Upper lobe of right lung (tissue), 1 donor: ENCODE measurements around the gene DUSP11. TPM values are rescaled to one million over a fixed set of nuclear protein-coding genes. Genes with fewer than 3 reads are reported as not detected.
A peak's percentile ranks its signal among the peaks of the same experiment; 100 is the strongest.

Experiments used
- ATAC-seq: fragments of 200-7000 bp; cut with Tn5 transposase; one replicate; pipeline ENCODE4 v1.9.1; 2020; ENCODE audit warnings: mild to moderate bottlenecking, moderate library complexity
- DNase-seq: peaks from one replicate; pipeline ENCODE4 v3.0.0-alpha.2; 2020
- H3K27ac ChIP-seq: fragments of 200-600 bp; one replicate; pipeline ENCODE4 v1.8.0; 2022
- H3K27me3 ChIP-seq: fragments of 200-600 bp; one replicate; pipeline ENCODE4 v1.8.0; 2022; ENCODE audit warnings: mild to moderate bottlenecking
- H3K36me3 ChIP-seq: fragments of 200-600 bp; one replicate; pipeline ENCODE4 v1.8.0; 2022
- H3K4me1 ChIP-seq: fragments of 200-600 bp; one replicate; pipeline ENCODE4 v1.8.0; 2022
- H3K4me3 ChIP-seq: fragments of 200-600 bp; one replicate; pipeline ENCODE4 v1.8.0; 2022; ENCODE audit warnings: mild to moderate bottlenecking
- H3K9me3 ChIP-seq: fragments of 200-600 bp; one replicate; pipeline ENCODE4 v1.8.0; 2022
- intact Hi-C: fragments of 100-400 bp; cut with DNase I; formaldehyde crosslinking; loops from one replicate; pipeline ENCODE4 v1.11.0; 2022
- total RNA-seq: library from RNA; stranded (reverse); fragmentation: NEBNext Ultra II Directional; extraction: Animal tissue kit (Norgen Biotek cat#: 25700); gene quantifications from one replicate; pipeline ENCODE4 v1.2.1, GENCODE V29; 2021
- TF ChIP-seq, protein P1 (sequence below): fragments of 200-600 bp; IDR thresholded peaks from one replicate; pipeline ENCODE4 v1.8.0; 2022; ENCODE audit warnings: antibody characterized with exemption
- donor health status: DM: no; HTN: yes; CAD: no; lungs with severe emphysema.

DUSP11 gene
- total RNA-seq, 1 donor from 2014 or later: 17.9 TPM

DNA sequence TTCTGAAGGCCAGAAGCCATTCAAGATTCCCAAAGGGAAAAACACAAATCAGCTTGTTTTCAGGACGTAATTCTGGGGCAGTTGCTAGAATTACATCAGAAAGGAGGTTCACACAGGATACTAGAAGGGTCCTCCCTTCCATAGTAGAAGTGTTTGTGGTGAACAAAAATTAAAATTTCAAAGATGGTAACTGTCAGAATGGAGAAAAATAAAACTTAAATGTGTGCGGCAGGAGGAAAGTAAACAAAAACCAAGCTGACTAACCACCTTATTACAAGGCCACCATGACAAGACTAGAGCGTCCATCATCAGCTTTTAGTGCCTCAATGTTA, 33.1 kb downstream of the DUSP11 start:
- intact Hi-C loops: no loop called here

DNA sequence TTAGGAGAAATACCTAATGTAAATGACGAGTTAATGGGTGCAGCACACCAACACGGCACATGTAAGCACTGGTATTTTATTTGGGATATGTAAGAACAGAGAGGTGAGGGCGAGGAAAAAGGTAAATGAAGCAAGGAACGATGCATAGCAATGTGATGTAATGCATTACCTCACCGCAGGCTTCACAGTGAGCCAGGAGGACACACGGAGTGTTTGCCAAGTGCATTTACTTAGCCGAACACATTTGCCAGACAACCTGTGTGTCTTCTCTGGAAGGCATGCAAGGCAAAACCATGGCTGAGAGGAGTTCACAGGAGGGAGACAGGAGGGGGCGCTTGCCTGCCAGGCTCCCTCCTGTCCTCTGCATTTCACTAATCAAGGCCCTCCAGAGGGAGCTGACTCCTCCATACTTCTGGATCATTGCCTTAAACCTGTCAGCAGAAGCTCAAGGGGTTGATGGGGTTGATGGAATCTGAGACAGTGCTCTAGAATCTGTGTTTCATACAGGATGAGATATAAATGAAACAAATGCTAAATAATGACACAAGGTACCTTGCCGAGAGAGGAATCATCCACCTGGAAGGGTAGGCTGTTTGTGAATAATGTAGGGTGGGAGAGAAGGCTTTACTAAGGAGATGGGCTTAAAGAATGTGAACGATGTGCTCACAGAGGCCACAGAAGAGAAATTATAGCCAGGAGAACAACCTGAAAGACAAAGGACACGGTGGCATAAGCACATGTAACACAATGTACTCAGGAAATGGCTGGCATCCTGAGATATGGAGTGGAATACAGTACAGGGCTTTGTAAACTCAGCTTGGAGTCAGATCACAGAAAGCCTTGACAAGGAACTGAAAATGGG, 33.7 kb downstream of the DUSP11 start:
- no peaks in the 10 kb centered on the region for H3K4me1 ChIP-seq
- DNase-seq: no peak
- intact Hi-C loops: no loop called here
- peak; percentile 37 for ATAC-seq
- H3K36me3 ChIP-seq: peaks cover 33% of the 10 kb centered on the region
- no peaks in the 10 kb centered on the region for H3K27me3 ChIP-seq
- TF ChIP-seq, protein P1, sequence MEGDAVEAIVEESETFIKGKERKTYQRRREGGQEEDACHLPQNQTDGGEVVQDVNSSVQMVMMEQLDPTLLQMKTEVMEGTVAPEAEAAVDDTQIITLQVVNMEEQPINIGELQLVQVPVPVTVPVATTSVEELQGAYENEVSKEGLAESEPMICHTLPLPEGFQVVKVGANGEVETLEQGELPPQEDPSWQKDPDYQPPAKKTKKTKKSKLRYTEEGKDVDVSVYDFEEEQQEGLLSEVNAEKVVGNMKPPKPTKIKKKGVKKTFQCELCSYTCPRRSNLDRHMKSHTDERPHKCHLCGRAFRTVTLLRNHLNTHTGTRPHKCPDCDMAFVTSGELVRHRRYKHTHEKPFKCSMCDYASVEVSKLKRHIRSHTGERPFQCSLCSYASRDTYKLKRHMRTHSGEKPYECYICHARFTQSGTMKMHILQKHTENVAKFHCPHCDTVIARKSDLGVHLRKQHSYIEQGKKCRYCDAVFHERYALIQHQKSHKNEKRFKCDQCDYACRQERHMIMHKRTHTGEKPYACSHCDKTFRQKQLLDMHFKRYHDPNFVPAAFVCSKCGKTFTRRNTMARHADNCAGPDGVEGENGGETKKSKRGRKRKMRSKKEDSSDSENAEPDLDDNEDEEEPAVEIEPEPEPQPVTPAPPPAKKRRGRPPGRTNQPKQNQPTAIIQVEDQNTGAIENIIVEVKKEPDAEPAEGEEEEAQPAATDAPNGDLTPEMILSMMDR: no peak
- no peaks in the 10 kb centered on the region for H3K9me3 ChIP-seq
- peak overlapping the region; percentile 55 for H3K27ac ChIP-seq
- no peak overlapping the region for H3K4me3 ChIP-seq

More for the DNA sequence above, 33.1 kb downstream of the DUSP11 start:
- Histone ChIP-seq H3K4me3 (no peak overlapping the region), H3K27me3 (no peaks in the 10 kb centered on the region), H3K27ac (peak overlapping the region; percentile 55), H3K36me3 (peaks cover 36% of the 10 kb centered on the region), H3K4me1 (no peaks in the 10 kb centered on the region), H3K9me3 (no peaks in the 10 kb centered on the region)
- TF ChIP-seq, protein P1: no peak
- no peak for DNase-seq
- ATAC-seq: no peak

DNA sequence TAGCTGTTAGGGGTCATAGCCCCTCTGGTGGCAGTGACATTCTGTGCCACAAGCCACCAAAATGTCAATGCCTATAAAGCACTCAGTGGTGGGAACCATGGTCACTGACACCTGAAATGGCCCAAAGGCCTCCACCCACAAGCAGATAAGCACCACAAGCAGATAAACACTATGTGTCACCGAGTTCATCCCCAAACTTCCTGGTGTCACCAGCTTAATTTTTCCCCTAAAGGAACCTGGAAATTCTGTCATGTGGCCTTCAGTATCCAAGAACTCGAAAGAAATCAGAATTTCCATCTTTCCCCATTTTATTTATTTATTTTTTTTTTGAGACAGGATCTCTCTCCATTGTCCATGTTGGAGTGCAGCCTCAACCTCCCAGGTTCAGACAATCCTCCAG, 39.1 kb downstream of the DUSP11 start:
- H3K9me3 ChIP-seq: no peaks in the 10 kb centered on the region
- peaks cover 13% of the 10 kb centered on the region for H3K4me1 ChIP-seq
- peaks cover 13% of the 10 kb centered on the region for H3K36me3 ChIP-seq
- ATAC-seq (no peak), DNase-seq (no peak)
- H3K27me3 ChIP-seq: no peaks in the 10 kb centered on the region
- TF ChIP-seq, protein P1: no peak
- H3K27ac ChIP-seq: no peak overlapping the region
- intact Hi-C loops: no loop called here
- no peak overlapping the region for H3K4me3 ChIP-seq

DNA sequence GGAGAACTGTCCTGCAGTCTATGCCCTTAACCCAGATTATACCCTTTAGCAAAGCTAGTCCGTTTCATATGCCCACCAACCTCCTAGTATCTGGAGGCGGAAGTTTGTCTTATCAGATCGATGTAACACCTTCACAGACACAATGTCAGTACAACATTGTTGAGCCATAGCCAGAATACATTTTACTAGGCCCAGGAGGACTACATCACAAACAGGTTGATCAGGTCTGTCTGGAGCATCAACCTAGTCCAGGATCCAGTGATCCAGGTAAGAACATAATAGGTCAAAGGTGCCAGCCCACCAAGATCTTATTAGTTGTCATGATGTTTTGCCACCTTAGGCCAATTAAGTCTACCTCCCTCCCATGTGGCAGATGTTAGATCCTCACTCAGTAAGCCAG, 40.8 kb downstream of the DUSP11 start:
- Histone ChIP-seq H3K36me3 (peaks cover 10% of the 10 kb centered on the region), H3K27me3 (no peaks in the 10 kb centered on the region), H3K4me1 (peaks cover 14% of the 10 kb centered on the region), H3K9me3 (no peaks in the 10 kb centered on the region), H3K4me3 (no peak overlapping the region), H3K27ac (no peak overlapping the region)
- DNase-seq (no peak), ATAC-seq (no peak)
- intact Hi-C loops: no loop called here
- TF ChIP-seq, protein P1: no peak

DNA sequence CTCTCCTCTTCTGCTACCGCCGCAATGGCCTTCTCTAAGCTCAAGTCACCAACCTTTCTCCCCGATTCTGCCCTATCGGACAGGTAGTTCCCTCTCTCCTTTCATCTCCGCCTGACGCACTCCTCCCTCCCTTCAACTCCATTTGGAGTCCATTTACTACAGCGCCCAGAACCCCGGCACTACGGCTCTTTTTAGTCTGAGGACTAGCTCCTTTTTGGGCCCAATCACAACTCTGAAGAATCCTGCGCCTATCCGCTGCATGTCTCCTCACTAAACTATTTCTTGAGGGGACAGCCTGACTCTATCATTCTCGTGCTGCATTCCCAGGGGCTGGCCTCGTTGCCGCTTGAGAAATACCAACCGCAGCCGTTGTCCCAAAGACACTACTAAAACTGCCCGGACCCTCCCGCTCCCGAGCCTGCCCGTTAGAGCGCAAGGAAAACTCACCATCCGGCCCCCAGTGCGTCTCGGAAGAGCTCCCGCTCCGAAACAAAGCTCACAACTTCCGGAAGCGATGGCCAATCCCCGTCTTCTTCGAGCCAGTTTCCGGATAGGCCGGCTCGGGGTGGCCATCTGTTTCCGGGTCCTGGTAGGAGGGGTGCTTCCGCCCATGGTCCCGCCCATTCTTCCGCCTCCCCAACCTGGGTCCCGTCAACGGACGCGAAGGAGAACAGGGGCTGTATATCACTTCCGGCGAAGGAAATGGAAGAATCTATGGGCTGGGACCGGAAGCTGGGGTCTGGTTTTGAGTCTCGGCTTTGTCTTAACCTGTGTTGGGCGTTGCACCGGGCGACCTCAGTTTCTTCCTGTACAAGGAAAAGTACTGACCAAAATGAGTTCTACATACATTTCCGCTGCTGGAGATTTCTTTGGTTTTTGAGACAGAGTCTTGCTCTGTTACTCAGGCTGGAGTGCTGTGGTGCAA, 42.8 kb downstream of the DUSP11 start, which contains the start of gene TPRKB:
Gene TPRKB (minus strand): TSS at position 491 of the 925 bp plus-strand sequence. CDS start 2,776 bp downstream, outside the sequence.
- peak; percentile 97 for DNase-seq
- Histone ChIP-seq H3K27me3 (no peaks in the 10 kb centered on the region), H3K36me3 (peaks cover 27% of the 10 kb centered on the region), H3K27ac (peak within 1 kb of the TSS; percentile 84), H3K4me1 (peaks cover 14% of the 10 kb centered on the region), H3K9me3 (no peaks in the 10 kb centered on the region), H3K4me3 (peak within 1 kb of the TSS; percentile 93)
- TF ChIP-seq, protein P1: no peak
- intact Hi-C loops: no loop called here
- peak; percentile 100 for ATAC-seq
